Stimulated activated naive CD4-positive, alpha-beta T cell (primary cell): ENCODE results near the gene TBC1D22A.
"Not testable (repeated sequence)": the region's sequence is repeated elsewhere in the genome, so short reads cannot be mapped to it uniquely, and the experiment has no call there.

ENCODE experiments used
- DNase-seq, 6 experiments: peaks; one replicate each; lab custom pipeline; 2025; lab: John Stamatoyannopoulos, UW

Gene TBC1D22A

GRCh38 chr22:47105085-47105484 is 342.6 kb downstream of the TBC1D22A start:
- no peak for DNase-seq

DNA sequence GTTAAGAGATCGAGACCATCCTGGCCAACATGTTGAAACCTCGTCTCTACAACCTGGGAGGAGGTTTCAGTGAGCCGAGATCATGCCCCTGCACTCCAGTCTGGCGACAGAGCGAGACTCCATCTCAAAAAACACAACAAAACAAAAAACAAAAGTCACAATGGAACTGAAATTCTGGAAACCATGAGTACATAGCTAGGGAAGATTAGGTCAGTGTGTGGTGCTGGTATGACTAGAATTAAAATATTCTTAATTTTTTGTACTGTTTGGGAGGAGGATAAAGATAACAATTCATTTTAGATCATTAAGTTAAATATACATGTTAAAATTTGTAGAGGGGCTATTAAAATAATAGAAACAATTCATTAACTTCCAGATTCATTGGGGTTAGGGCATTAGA is 344.4 kb downstream of the TBC1D22A start:
- DNase-seq: no peak

GRCh38 chr22:47107431-47107830 is 345.0 kb downstream of the TBC1D22A start:
- DNase-seq: no peak

GRCh38 chr22:47110817-47111443 is 348.5 kb downstream of the TBC1D22A start:
- DNase-seq: no peak

- DNase-seq: no peak
Observed at GRCh38 chr22:47111626-47112581, 349.5 kb downstream of the TBC1D22A start.

GRCh38 chr22:47112582-47112965 is 350.1 kb downstream of the TBC1D22A start:
- DNase-seq: no peak

DNA sequence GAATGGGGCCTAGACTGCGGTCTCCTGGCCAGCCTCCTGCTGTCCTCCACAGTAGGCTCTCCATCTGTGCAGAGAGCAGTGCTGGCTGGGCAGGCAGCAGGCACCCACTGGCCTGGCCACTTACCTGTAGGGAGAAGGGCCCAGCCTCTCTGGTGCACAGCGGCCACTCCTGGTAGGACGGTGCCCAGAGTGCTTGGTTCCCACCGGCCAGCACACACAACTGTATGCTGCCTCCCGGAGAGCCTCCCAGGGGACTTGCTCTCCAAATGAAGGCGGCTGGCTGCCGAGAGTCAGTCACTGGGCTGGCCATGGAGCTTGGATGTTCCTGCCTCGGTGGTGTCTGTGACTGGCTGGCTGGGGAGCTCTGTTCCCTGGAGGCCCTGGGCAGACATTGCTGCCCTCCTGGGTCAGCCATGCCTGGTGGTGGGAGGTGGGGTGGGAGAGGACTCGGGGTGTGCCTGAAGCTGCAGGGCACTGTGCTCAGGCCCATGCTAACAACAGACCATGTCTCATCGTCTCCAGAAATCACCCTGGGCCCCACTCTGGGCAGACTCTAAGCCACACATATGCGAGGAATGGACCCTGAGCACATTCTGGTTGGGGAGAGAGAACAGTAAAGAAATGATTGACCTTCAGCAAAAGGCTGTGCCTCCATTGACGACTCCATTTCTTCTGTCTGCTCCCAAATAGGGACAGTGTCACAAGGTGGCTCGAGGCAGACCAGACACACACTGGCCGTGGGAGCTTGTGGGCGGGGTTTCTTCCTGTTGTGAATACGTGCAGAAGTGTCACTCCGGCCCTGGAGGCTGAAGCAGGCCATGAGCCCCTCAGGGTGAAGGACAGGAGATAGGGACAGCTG is 350.8 kb downstream of the TBC1D22A start:
- no peak for DNase-seq

GRCh38 chr22:47113853-47114415 is 351.5 kb downstream of the TBC1D22A start:
- no peak for DNase-seq

GRCh38 chr22:47114813-47115517 is 352.5 kb downstream of the TBC1D22A start:
- DNase-seq: no peak

DNA sequence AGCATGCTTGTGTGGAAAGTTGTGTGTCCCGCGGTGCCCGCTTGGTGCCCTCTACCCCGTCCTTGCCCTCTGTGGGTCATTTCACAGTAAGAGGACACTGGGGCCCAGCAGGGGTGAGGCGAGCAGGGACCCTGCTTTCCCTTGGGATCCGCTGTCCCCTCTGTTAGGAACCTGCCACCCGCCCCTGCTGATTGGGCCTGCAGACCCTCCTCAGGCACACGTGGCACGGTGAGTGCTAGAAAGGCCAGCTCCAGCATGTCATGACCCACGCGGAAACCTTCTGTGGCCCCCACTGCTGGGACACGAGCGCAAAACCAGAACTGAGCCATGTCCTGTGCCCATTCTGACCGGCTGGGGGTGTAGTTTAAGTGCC is 353.1 kb downstream of the TBC1D22A start:
- DNase-seq: no peak

DNA sequence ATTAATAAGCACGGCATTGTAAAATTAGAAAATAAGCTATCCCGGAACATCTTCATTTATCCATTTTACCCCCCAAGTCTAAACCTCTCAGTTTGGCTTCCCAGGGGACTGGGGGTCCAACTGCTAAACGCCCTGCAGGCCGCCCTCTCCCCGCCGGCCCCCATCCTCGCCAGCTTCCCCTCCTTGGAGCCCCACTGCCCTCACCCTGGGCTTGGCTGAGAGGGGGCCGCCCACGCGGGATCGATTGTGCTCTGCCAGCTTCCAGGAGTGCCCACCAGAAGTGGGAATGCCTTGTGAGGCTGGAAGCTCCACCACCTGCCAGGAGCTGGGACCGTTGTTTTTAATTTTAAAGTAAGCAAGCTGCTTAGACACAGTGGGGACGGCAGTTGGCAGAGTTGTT is 353.5 kb downstream of the TBC1D22A start:
- DNase-seq: no peak

GRCh38 chr22:47116426-47117341 is 354.2 kb downstream of the TBC1D22A start:
- no peak for DNase-seq

DNA sequence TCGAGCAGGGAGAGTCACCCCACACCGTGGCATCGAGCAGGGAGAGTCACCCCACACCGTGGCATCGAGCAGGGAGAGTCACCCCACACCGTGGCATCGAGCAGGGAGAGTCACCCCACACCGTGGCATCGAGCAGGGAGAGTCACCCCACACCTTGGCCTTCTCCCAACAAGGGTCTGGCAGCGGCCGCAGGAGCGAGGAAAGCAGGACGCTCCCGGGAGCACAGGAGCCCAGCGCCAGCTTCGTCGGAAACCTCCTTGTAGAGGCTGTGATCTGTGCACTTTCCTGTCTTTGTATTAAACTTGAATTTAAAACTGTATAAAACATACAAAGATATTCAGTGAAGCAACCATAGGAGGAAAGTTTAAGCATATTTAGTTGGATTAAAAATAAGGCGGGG is 355.0 kb downstream of the TBC1D22A start:
- not testable (repeated sequence) for DNase-seq

DNA sequence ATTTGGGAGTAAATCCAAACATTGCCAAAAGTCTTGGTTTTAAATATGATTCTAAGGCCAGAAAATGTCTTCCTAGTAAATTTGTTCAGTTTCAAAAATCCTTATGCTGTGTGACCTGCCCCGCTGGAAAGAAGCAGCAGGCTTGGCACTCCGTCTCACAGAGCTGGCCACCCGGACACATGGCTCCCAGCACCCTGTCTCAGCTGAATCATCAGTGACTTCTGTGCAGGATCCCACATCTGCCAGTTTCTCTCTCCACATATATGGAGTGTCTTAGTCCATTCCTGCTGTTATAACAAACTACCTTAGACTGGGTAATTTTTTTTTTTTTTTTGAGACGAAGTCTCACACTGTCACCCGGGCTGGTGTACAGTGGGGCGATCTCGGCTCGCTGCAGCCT is 356.7 kb downstream of the TBC1D22A start:
- DNase-seq: no peak

- no peak for DNase-seq
Observed at GRCh38 chr22:47120399-47120798, 357.9 kb downstream of the TBC1D22A start.

- no peak for DNase-seq
Observed at GRCh38 chr22:47121791-47122190, 359.3 kb downstream of the TBC1D22A start.

DNA sequence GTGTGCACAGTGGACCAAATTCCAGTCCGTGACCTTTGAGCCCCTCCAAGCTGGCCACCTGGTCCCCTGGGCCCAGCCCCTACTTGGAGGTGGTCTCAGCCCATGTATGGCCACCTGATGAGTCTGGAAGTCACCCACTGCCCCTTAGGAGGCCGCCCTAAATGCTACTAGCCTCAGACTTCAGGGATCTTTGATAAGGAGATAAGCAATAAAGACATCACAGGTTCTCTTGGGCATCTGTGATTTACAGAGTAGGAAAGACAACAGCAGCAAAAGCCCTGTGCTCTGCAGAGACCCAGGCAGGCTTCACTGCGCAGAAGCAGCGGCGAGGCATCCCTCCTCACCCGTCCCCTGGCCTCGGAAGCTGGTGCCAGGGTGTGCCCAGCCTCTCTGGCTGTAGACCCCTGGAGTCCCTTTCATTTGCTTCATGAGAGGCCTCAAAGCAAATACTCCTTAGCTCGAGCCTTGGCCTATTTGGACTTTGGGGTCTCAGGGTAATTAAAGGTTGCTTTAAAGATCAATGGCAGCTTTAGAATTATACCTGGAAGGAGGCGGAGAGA is 360.1 kb downstream of the TBC1D22A start:
- DNase-seq: no peak

DNA sequence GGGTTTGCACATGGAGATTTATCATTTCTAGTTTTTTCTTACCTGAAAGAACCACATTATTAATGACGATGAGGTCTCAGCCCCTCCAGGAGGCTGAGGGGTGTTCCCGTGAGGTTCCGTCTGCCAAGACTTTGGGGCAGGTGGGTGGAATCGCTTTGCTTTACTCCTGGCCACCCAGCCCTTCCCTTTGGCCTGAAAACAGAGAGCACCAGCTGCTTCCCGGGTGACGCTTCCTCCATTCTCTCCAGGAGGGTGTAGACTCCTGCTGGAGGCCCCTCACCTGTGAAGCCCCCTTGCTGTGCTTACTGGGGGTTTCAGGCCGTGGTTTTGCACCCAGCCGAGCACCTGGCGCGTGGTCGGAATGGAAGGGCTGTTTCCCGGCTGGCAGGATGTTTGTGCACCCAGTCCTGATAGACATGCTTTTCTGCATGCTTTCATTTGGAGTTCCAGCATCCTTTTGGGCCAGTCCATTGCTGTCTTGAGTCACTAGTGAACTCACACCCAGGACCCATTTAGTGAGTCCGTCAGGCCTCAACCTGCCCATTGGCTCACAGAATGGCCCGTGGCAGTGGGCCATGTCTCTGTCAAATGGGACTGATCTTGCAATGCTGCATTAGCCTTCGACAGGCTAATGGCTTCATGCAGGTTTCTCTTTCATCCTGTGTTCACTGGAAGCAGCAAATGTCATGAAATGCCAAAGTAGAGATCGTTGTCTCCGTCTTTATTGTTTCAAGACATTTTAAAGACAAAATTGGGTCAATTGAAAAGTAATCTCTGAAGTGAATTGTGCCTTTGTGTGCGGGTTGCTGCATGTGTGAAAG is 360.8 kb downstream of the TBC1D22A start:
- DNase-seq: no peak

GRCh38 chr22:47123827-47124442 is 361.5 kb downstream of the TBC1D22A start:
- no peak for DNase-seq
